DOHH2 (cell line): ENCODE measurements around the gene TP53AIP1.

Experiments used
- H3F3A ChIP-seq: fragments of 200-600 bp; sonication (generic), shearing (Covaris generic); 2 replicates; pipeline ENCODE4 v1.6.0; 2016; ENCODE audit warnings: antibody characterized with exemption, mild to moderate bottlenecking; ENCODE audit not compliant: control insufficient read depth, insufficient read depth
- H3K27ac ChIP-seq: fragments of 200-600 bp; sonication (generic); 2 replicates; pipeline ENCODE4 v1.5.1; 2014; ENCODE audit warnings: low read depth, mild to moderate bottlenecking, low read length, moderate library complexity
- H3K27me3 ChIP-seq: fragments of 200-600 bp; sonication (generic); 2 replicates; pipeline ENCODE4 v1.6.1; 2014; ENCODE audit warnings: mild to moderate bottlenecking, low read length, mixed read lengths; ENCODE audit not compliant: control insufficient read depth
- H3K36me3 ChIP-seq: fragments of 200-600 bp; sonication (generic); 2 replicates; pipeline ENCODE4 v1.6.1; 2014; ENCODE audit warnings: mild to moderate bottlenecking, low read length, moderate library complexity, mixed read lengths; ENCODE audit not compliant: control insufficient read depth
- H3K4me1 ChIP-seq: fragments of 200-600 bp; sonication (generic); 2 replicates; pipeline ENCODE4 v1.6.1; 2014; ENCODE audit warnings: mild to moderate bottlenecking, low read length, mixed read lengths; ENCODE audit not compliant: control insufficient read depth
- H3K4me2 ChIP-seq: fragments of 200-600 bp; sonication (generic); 2 replicates; pipeline ENCODE4 v1.6.0; 2014; ENCODE audit warnings: mild to moderate bottlenecking, low read length, moderate library complexity
- H3K4me3 ChIP-seq: fragments of 200-600 bp; sonication (generic); 2 replicates; pipeline ENCODE4 v1.5.1; 2014; ENCODE audit warnings: mild to moderate bottlenecking, low read length, mixed read lengths
- H3K79me2 ChIP-seq: fragments of 200-600 bp; sonication (generic); 2 replicates; pipeline ENCODE4 v1.6.1; 2014; ENCODE audit warnings: mild to moderate bottlenecking, low read length, mixed read lengths; ENCODE audit not compliant: control insufficient read depth
- H3K9me2 ChIP-seq: fragments of 200-600 bp; sonication (generic); replicated peaks from 2 replicates; pipeline ENCODE4 v1.6.1; 2014; ENCODE audit warnings: mild to moderate bottlenecking, low read length, mixed read lengths; ENCODE audit not compliant: control insufficient read depth
- H3K9me3 ChIP-seq: fragments of 200-600 bp; sonication (generic); 2 replicates; pipeline ENCODE4 v1.6.1; 2014; ENCODE audit warnings: antibody characterized with exemption, low read length, mixed read lengths; ENCODE audit not compliant: control insufficient read depth, insufficient read depth
- H4K20me1 ChIP-seq: fragments of 200-600 bp; sonication (generic); 2 replicates; pipeline ENCODE4 v1.6.0; 2014; ENCODE audit warnings: low read depth, mild to moderate bottlenecking, antibody characterized with exemption, low read length, moderate library complexity; ENCODE audit not compliant: control insufficient read depth, insufficient read depth
- EZH2phosphoT487 ChIP-seq: fragments of 200-600 bp; sonication (generic); IDR thresholded peaks from 2 replicates; pipeline ENCODE4 v1.6.1; 2017; ENCODE audit warnings: borderline replicate concordance, mild to moderate bottlenecking, antibody characterized with exemption, low read length, moderate library complexity, mixed read lengths
- TF ChIP-seq, protein P1 (sequence below): fragments of 200-600 bp; sonication (generic); IDR thresholded peaks from one replicate; pipeline ENCODE4 v1.5.1; 2014; ENCODE audit warnings: antibody characterized with exemption, mild to moderate bottlenecking, low read depth, low read length; ENCODE audit not compliant: poor library complexity, severe bottlenecking

The TP53AIP1 gene

DNA sequence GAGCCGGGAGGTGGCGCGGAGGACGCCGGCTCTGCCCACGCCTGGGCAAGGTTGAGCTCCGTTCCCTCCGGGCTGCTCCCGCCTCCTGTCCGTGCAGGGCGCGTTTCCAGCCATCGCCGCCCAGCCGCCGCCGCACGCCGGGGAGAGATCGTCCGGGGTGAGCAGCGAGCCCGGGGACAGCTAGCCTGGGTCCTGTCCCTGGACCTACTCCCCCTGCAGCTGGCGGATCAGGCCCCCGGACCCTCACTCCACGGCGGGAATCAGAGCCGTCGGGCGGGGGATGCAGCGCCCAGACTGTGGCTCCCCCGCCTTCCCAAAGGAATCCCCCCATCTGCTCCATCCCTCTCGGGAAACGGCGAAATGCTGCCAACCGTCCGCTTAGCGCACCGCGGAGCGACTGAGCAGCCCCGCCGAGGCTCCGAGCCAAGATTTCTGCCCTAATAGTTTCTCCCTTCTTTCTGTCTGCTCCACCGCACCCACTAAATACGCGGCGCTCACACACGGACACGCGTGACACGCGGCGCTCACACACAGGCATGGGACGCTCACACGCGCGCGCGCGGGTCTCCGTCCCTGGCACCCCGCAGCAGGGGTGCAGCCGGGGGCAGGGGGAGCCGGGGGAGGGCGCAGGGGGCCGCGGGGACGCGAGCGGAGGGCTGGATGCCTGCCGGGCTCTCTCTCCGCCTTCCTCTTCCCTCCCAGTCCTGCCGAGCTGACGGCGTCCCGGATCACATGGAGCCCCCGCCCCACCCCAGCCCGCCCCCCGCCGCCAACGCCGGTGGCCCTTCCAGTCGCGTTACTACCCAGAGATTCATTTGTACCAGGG, 51.9 kb downstream of the TP53AIP1 start, which contains the start of gene KCNJ5:
Gene KCNJ5 (plus strand): TSS at position 814 of the 826 bp plus-strand sequence. CDS start 19,918 bp downstream, outside the sequence.
- Histone ChIP-seq H3F3A (no peaks in the 10 kb centered on the region), H3K9me3 (no peaks in the 10 kb centered on the region), H3K79me2 (no peaks in the 10 kb centered on the region), H4K20me1 (no peaks in the 10 kb centered on the region), H3K9me2 (no peaks in the 10 kb centered on the region), H3K27me3 (peaks cover 62% of the 10 kb centered on the region), H3K4me1 (no peaks in the 10 kb centered on the region), H3K27ac (no peak within 1 kb of the TSS), H3K4me2 (no peak within 1 kb of the TSS), H3K4me3 (no peak within 1 kb of the TSS), H3K36me3 (no peaks in the 10 kb centered on the region)
- TF ChIP-seq EZH2phosphoT487: 0 out of 2 replicates have a peak, but pooled peaks have one; percentile 23
- TF ChIP-seq, protein P1, sequence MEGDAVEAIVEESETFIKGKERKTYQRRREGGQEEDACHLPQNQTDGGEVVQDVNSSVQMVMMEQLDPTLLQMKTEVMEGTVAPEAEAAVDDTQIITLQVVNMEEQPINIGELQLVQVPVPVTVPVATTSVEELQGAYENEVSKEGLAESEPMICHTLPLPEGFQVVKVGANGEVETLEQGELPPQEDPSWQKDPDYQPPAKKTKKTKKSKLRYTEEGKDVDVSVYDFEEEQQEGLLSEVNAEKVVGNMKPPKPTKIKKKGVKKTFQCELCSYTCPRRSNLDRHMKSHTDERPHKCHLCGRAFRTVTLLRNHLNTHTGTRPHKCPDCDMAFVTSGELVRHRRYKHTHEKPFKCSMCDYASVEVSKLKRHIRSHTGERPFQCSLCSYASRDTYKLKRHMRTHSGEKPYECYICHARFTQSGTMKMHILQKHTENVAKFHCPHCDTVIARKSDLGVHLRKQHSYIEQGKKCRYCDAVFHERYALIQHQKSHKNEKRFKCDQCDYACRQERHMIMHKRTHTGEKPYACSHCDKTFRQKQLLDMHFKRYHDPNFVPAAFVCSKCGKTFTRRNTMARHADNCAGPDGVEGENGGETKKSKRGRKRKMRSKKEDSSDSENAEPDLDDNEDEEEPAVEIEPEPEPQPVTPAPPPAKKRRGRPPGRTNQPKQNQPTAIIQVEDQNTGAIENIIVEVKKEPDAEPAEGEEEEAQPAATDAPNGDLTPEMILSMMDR: no peak

DNA sequence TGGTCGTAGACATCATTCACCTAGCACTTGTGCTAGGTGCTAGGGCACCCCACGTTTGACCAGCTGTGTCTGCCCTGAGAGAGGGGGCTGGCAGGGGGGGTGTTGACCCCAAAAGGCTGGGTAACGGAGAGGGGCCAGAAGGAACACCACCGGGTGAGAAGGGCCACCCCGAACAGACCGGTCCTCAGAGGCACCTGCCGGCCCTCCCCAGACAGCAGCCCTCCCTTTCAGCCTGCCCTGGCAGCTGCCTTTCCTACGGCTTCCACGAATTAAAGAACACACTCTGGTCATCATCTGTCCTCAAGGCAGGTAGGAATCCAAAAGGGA, 52.5 kb downstream of the TP53AIP1 start:
- Histone ChIP-seq H3K4me3 (no peak overlapping the region), H4K20me1 (no peaks in the 10 kb centered on the region), H3K36me3 (no peaks in the 10 kb centered on the region), H3K4me2 (no peak overlapping the region), H3F3A (no peaks in the 10 kb centered on the region), H3K79me2 (no peaks in the 10 kb centered on the region), H3K9me2 (no peaks in the 10 kb centered on the region), H3K27ac (no peak overlapping the region), H3K27me3 (peaks cover 57% of the 10 kb centered on the region), H3K9me3 (no peaks in the 10 kb centered on the region), H3K4me1 (no peaks in the 10 kb centered on the region)
- no peak for TF ChIP-seq EZH2phosphoT487
- TF ChIP-seq, protein P1: no peak

DNA sequence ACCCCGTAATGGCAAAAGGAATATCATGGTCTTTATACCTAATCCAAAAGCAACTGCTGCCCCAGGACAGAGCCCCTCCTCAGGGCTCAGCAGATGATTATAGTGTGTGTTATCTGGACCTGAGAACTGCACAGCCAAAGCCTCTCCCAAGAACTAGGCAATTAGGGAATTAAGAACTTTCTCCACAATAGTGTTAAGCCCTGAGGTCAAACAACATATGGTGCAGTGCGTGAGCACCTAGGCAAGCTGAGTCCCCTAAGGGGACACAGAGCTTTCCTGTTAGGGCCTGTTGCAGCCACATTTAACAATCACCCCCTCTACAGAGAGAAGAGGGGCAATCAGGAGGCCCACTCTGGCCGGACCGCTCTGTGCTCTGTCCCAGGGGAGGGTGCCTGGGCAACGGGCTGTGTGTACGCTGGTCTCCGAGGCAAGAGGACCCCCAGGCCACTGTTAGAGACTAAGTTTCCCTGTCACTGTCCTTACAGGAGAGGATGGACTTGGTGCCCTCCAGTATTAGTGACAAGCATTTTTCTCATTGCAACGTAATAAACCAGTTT, 52.9 kb downstream of the TP53AIP1 start:
- no peak overlapping the region for H3K4me2 ChIP-seq
- TF ChIP-seq, protein P1: no peak
- no peak for TF ChIP-seq EZH2phosphoT487
- peaks cover 54% of the 10 kb centered on the region for H3K27me3 ChIP-seq
- H3F3A ChIP-seq: no peaks in the 10 kb centered on the region
- H3K27ac ChIP-seq: no peak overlapping the region
- no peaks in the 10 kb centered on the region for H3K79me2 ChIP-seq
- no peaks in the 10 kb centered on the region for H3K9me3 ChIP-seq
- no peaks in the 10 kb centered on the region for H3K36me3 ChIP-seq
- no peaks in the 10 kb centered on the region for H3K4me1 ChIP-seq
- no peak overlapping the region for H3K4me3 ChIP-seq
- no peaks in the 10 kb centered on the region for H3K9me2 ChIP-seq
- H4K20me1 ChIP-seq: no peaks in the 10 kb centered on the region
